ENCODE results near the gene PPP4R4. TPM values are rescaled to one million over a fixed set of nuclear protein-coding genes. Genes with fewer than 3 reads are reported as not detected.

PPP4R4 gene
- total and polyA plus RNA-seq, 2 of the 4 experiments (the other 2 are of a cell fraction), result 0.17 to 0.36 TPM

GRCh38 chr14:94291906-94292525 is 117.9 kb downstream of the PPP4R4 start:
- Histone ChIP-seq H3K4me3 (ENCODE audit: insufficient read depth, low read depth, low read length) (no peak overlapping the region), H3K79me1 (ENCODE audit: low read depth in 1 of 2, low read length in 2 of 2) (no peaks in the 10 kb centered on the region), H4K20me1 (ENCODE audit: insufficient read depth, low read length) (no peaks in the 10 kb centered on the region; the same call in 1 of the 2 replicates), H3K9ac (ENCODE audit: low read depth, low read length) (no peak overlapping the region), H3K4me1 (ENCODE audit: control insufficient read depth, insufficient read depth, low read length) (no peaks in the 10 kb centered on the region), H2AK5ac (ENCODE audit: low read depth, low read length) (no peak overlapping the region), H2AFZ (replicated peaks; ENCODE audit: low read length, poor library complexity) (no peak overlapping the region), H2AK9ac (replicated peaks; ENCODE audit: low read depth, low read length, poor library complexity) (no peak overlapping the region), H3K27ac (ENCODE audit: insufficient read depth, low read length) (no peak overlapping the region), H3K9me3 (ENCODE audit: control insufficient read depth, insufficient read depth, low read length) (peaks cover 4% of the 10 kb centered on the region; the same call in 1 of the 2 replicates), H3K23ac (ENCODE audit: low read depth, low read length) (no peak overlapping the region), H2BK5ac (ENCODE audit: low read depth, low read length, poor library complexity, severe bottlenecking) (no peak overlapping the region), H2BK20ac (ENCODE audit: low read depth, low read length) (no peak overlapping the region), H3K36me3 (ENCODE audit: control insufficient read depth, insufficient read depth, low read length) (no peaks in the 10 kb centered on the region), H3K18ac (ENCODE audit: low read depth, low read length) (no peak overlapping the region), H3K27me3 (ENCODE audit: control insufficient read depth, insufficient read depth, low read length) (no peaks in the 10 kb centered on the region), H4K91ac (ENCODE audit: insufficient read depth, low read depth, low read length) (no peak overlapping the region), H4K8ac (ENCODE audit: low read depth in 2 of 2, low read length in 2 of 2) (no peak overlapping the region), H3K14ac (replicated peaks; ENCODE audit: low read depth, low read length) (no peak overlapping the region), H3K4ac (ENCODE audit: low read depth, low read length) (no peak overlapping the region), H4K5ac (ENCODE audit: low read depth, low read length) (no peak overlapping the region), H2BK120ac (ENCODE audit: low read depth, low read length) (no peak overlapping the region), H3K9me1 (ENCODE audit: insufficient read depth, low read length) (no peaks in the 10 kb centered on the region), H2BK15ac (ENCODE audit: low read depth, low read length) (no peak overlapping the region), H3K56ac (ENCODE audit: extremely low read depth, insufficient read depth, low read length) (no peak overlapping the region), H3K4me2 (ENCODE audit: low read depth, low read length) (no peak overlapping the region)
- dilution Hi-C loops (cut with HindIII; ENCODE audit: low sequenced_read_pairs, unreplicated experiment) (no loop called here), in situ Hi-C loops (cut with MboI; ENCODE audit: low sequenced_read_pairs) (no loop called here), intact Hi-C loops (cut with micrococcal nuclease) (no loop called here)
- no peak for TF ChIP-seq CTCF (conservative IDR thresholded peaks at IDR 0.05; ENCODE audit: low read depth, low read length)
- TF ChIP-seq MAZ (IDR thresholded peaks at IDR 0.05; ENCODE audit: borderline replicate concordance, low read depth, low read length), result no peak
- TF ChIP-seq MXI1 (IDR thresholded peaks at IDR 0.05; ENCODE audit: borderline replicate concordance, low read depth, low read length), result no peak
- no peak for TF ChIP-seq RAD21 (IDR thresholded peaks at IDR 0.05; ENCODE audit: low read length)
- no peak for TF ChIP-seq NFE2L2 (IDR thresholded peaks at IDR 0.05; ENCODE audit: low read depth, low read length)
- no peak for TF ChIP-seq RFX5 (IDR thresholded peaks at IDR 0.05; ENCODE audit: low read depth, low read length)
- POLR2A ChIA-PET (ENCODE audit: unreplicated experiment), result no interaction called here
- ATAC-seq (ENCODE audit: low read depth) (no peak), DNase-seq (no peak)
- CTCF ChIA-PET, result no interaction called here
- no TSS peak for BruUV-seq (replicated peaks)
- 70% methylated on average over 2 of the region's 15 CpGs; no CpG with 5 or more reads in 1 of the 2 experiments for WGBS, 2 experiments (ENCODE audit: extremely low coverage in 2 of 2, insufficient read length in 1 of 2)

All from IMR-90 (cell line).